Iris pigment epithelial cell (primary cell): ENCODE results near the gene ADTRP.
A peak's percentile ranks its signal among the peaks of the same experiment; 100 is the strongest.

Source experiments
- DNase-seq: peaks from one replicate; pipeline ENCODE4 v3.0.0-alpha.2; 2011; ENCODE audit warnings: low read depth

ADTRP gene

GRCh38 chr6:11778648-11779328, at the start of gene ADTRP:
ADTRP (minus strand) TSS chr6:11778803; CDS start chr6:11778759, 44 bp downstream.
- DNase-seq: no peak

- no peak for DNase-seq
These were observed 48.2 kb upstream of the ADTRP start for GRCh38 chr6:11826779-11827178.

- peak; percentile 33 for DNase-seq
These were observed 46.4 kb upstream of the ADTRP start for GRCh38 chr6:11824986-11825385.

- DNase-seq: no peak
These were observed 43.7 kb upstream of the ADTRP start for GRCh38 chr6:11822346-11822745.

- DNase-seq: no peak
These were observed 43.2 kb upstream of the ADTRP start for GRCh38 chr6:11821781-11822180.

GRCh38 chr6:11820821-11821220, 42.2 kb upstream of the ADTRP start:
- DNase-seq: no peak

GRCh38 chr6:11819486-11819885, 40.9 kb upstream of the ADTRP start:
- no peak for DNase-seq

- peak; percentile 62 for DNase-seq
These were observed 36.6 kb upstream of the ADTRP start for GRCh38 chr6:11815231-11815630.

- DNase-seq: no peak
These were observed 36.2 kb upstream of the ADTRP start for GRCh38 chr6:11814819-11815218.

- DNase-seq: no peak
These were observed 35.5 kb upstream of the ADTRP start for GRCh38 chr6:11814106-11814505.

GRCh38 chr6:11813606-11814005, 35.0 kb upstream of the ADTRP start:
- no peak for DNase-seq

- DNase-seq: no peak
These were observed 34.3 kb upstream of the ADTRP start for GRCh38 chr6:11812951-11813350.

- no peak for DNase-seq
These were observed 33.8 kb upstream of the ADTRP start for GRCh38 chr6:11812439-11812838.

- no peak for DNase-seq
These were observed 33.2 kb upstream of the ADTRP start for GRCh38 chr6:11811644-11812264.

GRCh38 chr6:11810854-11811643, 32.4 kb upstream of the ADTRP start:
- DNase-seq: no peak

- DNase-seq: peak; percentile 73
These were observed 31.5 kb upstream of the ADTRP start for GRCh38 chr6:11810039-11810541.

- DNase-seq: no peak
These were observed 29.5 kb upstream of the ADTRP start for GRCh38 chr6:11808054-11808453.

GRCh38 chr6:11806561-11807317, 28.1 kb upstream of the ADTRP start:
- DNase-seq: no peak

GRCh38 chr6:11805259-11806053, 26.9 kb upstream of the ADTRP start:
- no peak for DNase-seq

GRCh38 chr6:11804701-11805100, 26.1 kb upstream of the ADTRP start:
- DNase-seq: no peak

GRCh38 chr6:11804135-11804534, 25.5 kb upstream of the ADTRP start:
- DNase-seq: no peak
